GM08714 (cell line): ENCODE measurements around the gene TEPSIN.

Source experiments
- H3K4me3 ChIP-seq: fragments of 200-500 bp; sonication (Bioruptor generic); 2 replicates; pipeline ENCODE4 v1.5.1; 2014; ENCODE audit warnings: mild to moderate bottlenecking, low read length, inconsistent platforms
- ZNF274 ChIP-seq: IDR thresholded peaks from 2 replicates; pipeline ENCODE4 v1.6.1; 2012; ENCODE audit warnings: mild to moderate bottlenecking, low read depth, low read length

The TEPSIN gene

GRCh38 chr17:81260171-81260570 is 21.3 kb upstream of the TEPSIN start:
- no peak for TF ChIP-seq ZNF274
- no peak overlapping the region for H3K4me3 ChIP-seq

GRCh38 chr17:81259058-81259605 is 20.3 kb upstream of the TEPSIN start:
- H3K4me3 ChIP-seq, result no peak overlapping the region
- no peak for TF ChIP-seq ZNF274

- no peak for TF ChIP-seq ZNF274
- no peak overlapping the region for H3K4me3 ChIP-seq
These were observed 19.4 kb upstream of the TEPSIN start for GRCh38 chr17:81258292-81258691.

GRCh38 chr17:81257533-81257932 is 18.7 kb upstream of the TEPSIN start:
- TF ChIP-seq ZNF274, result no peak
- H3K4me3 ChIP-seq, result no peak overlapping the region

- TF ChIP-seq ZNF274, result no peak
- no peak overlapping the region for H3K4me3 ChIP-seq
These were observed 17.8 kb upstream of the TEPSIN start for GRCh38 chr17:81256616-81257015.

- H3K4me3 ChIP-seq, result no peak overlapping the region
- TF ChIP-seq ZNF274, result no peak
These were observed 16.3 kb upstream of the TEPSIN start for GRCh38 chr17:81254955-81255717.

- TF ChIP-seq ZNF274, result no peak
These were observed 14.7 kb upstream of the TEPSIN start for GRCh38 chr17:81253358-81254131.

GRCh38 chr17:81252987-81253329 is 14.1 kb upstream of the TEPSIN start:
- TF ChIP-seq ZNF274, result no peak

More at GRCh38 chr17:81253358-81254131, 14.7 kb upstream of the TEPSIN start:
- H3K4me3 ChIP-seq, result no peak overlapping the region

GRCh38 chr17:81252326-81252986 is 13.6 kb upstream of the TEPSIN start:
- no peak overlapping the region for H3K4me3 ChIP-seq
- TF ChIP-seq ZNF274, result no peak

More at GRCh38 chr17:81252987-81253329, 14.1 kb upstream of the TEPSIN start:
- H3K4me3 ChIP-seq, result no peak overlapping the region

GRCh38 chr17:81251709-81252301 is 12.9 kb upstream of the TEPSIN start:
- H3K4me3 ChIP-seq, result no peak overlapping the region

GRCh38 chr17:81251094-81251708 is 12.3 kb upstream of the TEPSIN start:
- no peak for TF ChIP-seq ZNF274

More at GRCh38 chr17:81251709-81252301, 12.9 kb upstream of the TEPSIN start:
- TF ChIP-seq ZNF274, result no peak

GRCh38 chr17:81250286-81251093 is 11.6 kb upstream of the TEPSIN start:
- no peak for TF ChIP-seq ZNF274
- H3K4me3 ChIP-seq, result no peak overlapping the region

More at GRCh38 chr17:81251094-81251708, 12.3 kb upstream of the TEPSIN start:
- no peak overlapping the region for H3K4me3 ChIP-seq
